ENCODE results near the gene MYO3B.

- no peak for TF ChIP-seq GATA2 (IDR thresholded peaks at IDR 0.05; ENCODE audit: low read depth, low read length)
- TF ChIP-seq GATA3 (IDR thresholded peaks at IDR 0.05; ENCODE audit: low read depth, low read length) = no peak
These were observed 60.8 kb downstream of the MYO3B start for GRCh38 chr2:170238776-170239175.
